ENCODE data around the gene ENTR1. TPM values are rescaled to one million over a fixed set of nuclear protein-coding genes. Genes with fewer than 3 reads are reported as not detected.

Gene ENTR1
- total and polyA plus RNA-seq, 2 experiments from 2014 or later: 25.6 to 30.2 TPM

GRCh38 chr9:136445799-136446198 lies 35.4 kb upstream of the ENTR1 start:
- Histone ChIP-seq H3K36me3 (peaks cover 55% of the 10 kb centered on the region), H3K4me1 (ENCODE audit: low read depth) (no peaks in the 10 kb centered on the region)
- DNase-seq (ENCODE audit: low read depth in 1 of 2, low spot score in 1 of 2): no peak

GRCh38 chr9:136444102-136444501 lies 33.7 kb upstream of the ENTR1 start:
- TF ChIP-seq, protein P1, sequence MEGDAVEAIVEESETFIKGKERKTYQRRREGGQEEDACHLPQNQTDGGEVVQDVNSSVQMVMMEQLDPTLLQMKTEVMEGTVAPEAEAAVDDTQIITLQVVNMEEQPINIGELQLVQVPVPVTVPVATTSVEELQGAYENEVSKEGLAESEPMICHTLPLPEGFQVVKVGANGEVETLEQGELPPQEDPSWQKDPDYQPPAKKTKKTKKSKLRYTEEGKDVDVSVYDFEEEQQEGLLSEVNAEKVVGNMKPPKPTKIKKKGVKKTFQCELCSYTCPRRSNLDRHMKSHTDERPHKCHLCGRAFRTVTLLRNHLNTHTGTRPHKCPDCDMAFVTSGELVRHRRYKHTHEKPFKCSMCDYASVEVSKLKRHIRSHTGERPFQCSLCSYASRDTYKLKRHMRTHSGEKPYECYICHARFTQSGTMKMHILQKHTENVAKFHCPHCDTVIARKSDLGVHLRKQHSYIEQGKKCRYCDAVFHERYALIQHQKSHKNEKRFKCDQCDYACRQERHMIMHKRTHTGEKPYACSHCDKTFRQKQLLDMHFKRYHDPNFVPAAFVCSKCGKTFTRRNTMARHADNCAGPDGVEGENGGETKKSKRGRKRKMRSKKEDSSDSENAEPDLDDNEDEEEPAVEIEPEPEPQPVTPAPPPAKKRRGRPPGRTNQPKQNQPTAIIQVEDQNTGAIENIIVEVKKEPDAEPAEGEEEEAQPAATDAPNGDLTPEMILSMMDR (IDR thresholded peaks at IDR 0.05; ENCODE audit: low read depth, low read length): no peak
- Histone ChIP-seq H3K9me3 (ENCODE audit: low read depth) (no peaks in the 10 kb centered on the region), H3K4me3 (no peak overlapping the region), H3K4me1 (ENCODE audit: low read depth) (no peaks in the 10 kb centered on the region), H3K27me3 (no peaks in the 10 kb centered on the region), H3K27ac (no peak overlapping the region), H3K36me3 (peaks cover 46% of the 10 kb centered on the region)
- DNase-seq (ENCODE audit: low read depth in 1 of 2, low spot score in 1 of 2): no peak

More at GRCh38 chr9:136445799-136446198, 35.4 kb upstream of the ENTR1 start:
- no peak overlapping the region for H3K4me3 ChIP-seq
- TF ChIP-seq, protein P1 (IDR thresholded peaks at IDR 0.05; ENCODE audit: low read depth, low read length): no peak
- no peaks in the 10 kb centered on the region for H3K27me3 ChIP-seq
- H3K9me3 ChIP-seq (ENCODE audit: low read depth): no peaks in the 10 kb centered on the region
- H3K27ac ChIP-seq: no peak overlapping the region

GRCh38 chr9:136443687-136444086 lies 33.3 kb upstream of the ENTR1 start:
- H3K27ac ChIP-seq: no peak overlapping the region
- DNase-seq (ENCODE audit: low read depth in 1 of 2, low spot score in 1 of 2): no peak
- H3K9me3 ChIP-seq (ENCODE audit: low read depth): no peaks in the 10 kb centered on the region
- H3K4me1 ChIP-seq (ENCODE audit: low read depth): no peaks in the 10 kb centered on the region
- peaks cover 43% of the 10 kb centered on the region for H3K36me3 ChIP-seq
- TF ChIP-seq, protein P1 (IDR thresholded peaks at IDR 0.05; ENCODE audit: low read depth, low read length): no peak
- H3K4me3 ChIP-seq: no peak overlapping the region
- no peaks in the 10 kb centered on the region for H3K27me3 ChIP-seq

DNA sequence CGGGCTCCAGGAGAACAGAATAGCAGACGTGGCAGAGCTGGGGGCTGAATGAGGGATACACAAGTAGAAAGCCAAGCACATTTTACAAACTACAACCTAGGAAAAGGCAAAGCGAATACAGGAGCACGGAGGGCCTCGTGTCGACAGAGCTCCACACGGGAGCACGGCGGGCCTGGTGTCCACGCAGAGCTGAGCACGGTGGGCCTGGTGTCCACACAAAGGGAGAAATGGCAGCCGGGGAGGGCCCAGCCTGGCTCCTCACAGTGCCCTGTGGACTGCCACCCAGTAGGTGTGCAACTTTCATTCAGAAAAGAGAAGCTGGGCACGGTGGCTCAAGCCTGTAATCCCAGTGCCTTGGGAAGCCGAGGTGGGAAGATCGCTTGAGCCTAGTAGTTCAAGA lies 32.7 kb upstream of the ENTR1 start:
- DNase-seq (ENCODE audit: low read depth in 1 of 2, low spot score in 1 of 2): no peak
- Histone ChIP-seq H3K9me3 (ENCODE audit: low read depth) (no peaks in the 10 kb centered on the region), H3K4me1 (ENCODE audit: low read depth) (peaks cover 2% of the 10 kb centered on the region), H3K36me3 (peaks cover 39% of the 10 kb centered on the region), H3K27me3 (no peaks in the 10 kb centered on the region), H3K27ac (no peak overlapping the region), H3K4me3 (no peak overlapping the region)
- TF ChIP-seq, protein P1 (IDR thresholded peaks at IDR 0.05; ENCODE audit: low read depth, low read length): no peak

- DNase-seq (ENCODE audit: low read depth in 1 of 2, low spot score in 1 of 2): no peak
- peaks cover 4% of the 10 kb centered on the region for H3K4me1 ChIP-seq (ENCODE audit: low read depth)
- peaks cover 36% of the 10 kb centered on the region for H3K36me3 ChIP-seq
- TF ChIP-seq, protein P1 (IDR thresholded peaks at IDR 0.05; ENCODE audit: low read depth, low read length): no peak
- H3K4me3 ChIP-seq: no peak overlapping the region
- no peaks in the 10 kb centered on the region for H3K9me3 ChIP-seq (ENCODE audit: low read depth)
- no peak overlapping the region for H3K27ac ChIP-seq
- H3K27me3 ChIP-seq: no peaks in the 10 kb centered on the region
These were observed 31.9 kb upstream of the ENTR1 start for GRCh38 chr9:136442265-136442664.

Data from cardiac muscle cell (in vitro differentiated cells and primary cell).